Stimulated activated CD8-positive, alpha-beta memory T cell treated with anti-CD3 and anti-CD28 coated beads, Interleukin-15, amount 100 ng/mL, for 1 hour (primary cell): Measurements from ENCODE around the gene GRIN1.

Experiments
- DNase-seq: peaks from one replicate; pipeline ENCODE4 v3.0.0-alpha.2; 2020; ENCODE audit warnings: low read depth

GRIN1 gene

DNA sequence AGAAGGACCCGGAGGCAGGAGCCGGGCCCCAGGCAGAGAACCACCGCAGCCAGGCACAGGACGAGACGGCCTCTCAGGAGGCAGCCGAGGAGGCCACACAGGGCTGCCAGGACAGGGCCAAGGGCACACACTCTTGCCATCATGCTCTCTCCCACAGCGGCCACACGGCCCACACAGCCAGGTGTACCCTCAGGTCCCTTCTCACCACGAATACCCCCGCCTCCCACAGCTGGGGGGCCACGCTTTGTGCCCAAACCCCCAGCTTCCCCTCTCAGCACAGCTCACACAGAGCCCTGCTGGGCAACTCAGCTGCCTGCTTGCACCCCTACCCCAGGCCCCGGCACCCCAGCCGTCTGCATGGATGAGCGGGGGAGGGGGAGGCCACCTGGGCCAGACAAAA, 54.8 kb downstream of the GRIN1 start:
- DNase-seq = no peak

DNA sequence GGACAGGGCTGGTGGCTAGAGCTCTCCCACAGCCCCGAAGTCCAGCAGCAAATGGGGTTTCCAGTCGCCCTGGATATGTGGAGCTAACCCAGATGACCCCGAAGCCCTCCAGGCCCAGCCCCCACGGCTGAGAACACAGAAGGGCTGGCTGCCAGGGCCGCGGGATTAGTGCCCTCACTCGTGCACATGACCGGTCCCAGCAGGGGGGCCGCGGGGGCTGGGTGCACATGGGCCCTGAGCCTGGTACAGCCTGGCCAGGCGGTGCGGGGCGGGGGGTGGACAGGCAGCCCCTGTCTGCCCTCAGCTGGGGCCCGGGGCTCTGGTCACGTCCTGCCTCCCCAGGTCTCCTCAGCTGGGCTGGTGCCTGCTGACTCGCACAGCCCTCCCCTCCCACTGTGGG, 55.4 kb downstream of the GRIN1 start:
- DNase-seq = no peak

DNA sequence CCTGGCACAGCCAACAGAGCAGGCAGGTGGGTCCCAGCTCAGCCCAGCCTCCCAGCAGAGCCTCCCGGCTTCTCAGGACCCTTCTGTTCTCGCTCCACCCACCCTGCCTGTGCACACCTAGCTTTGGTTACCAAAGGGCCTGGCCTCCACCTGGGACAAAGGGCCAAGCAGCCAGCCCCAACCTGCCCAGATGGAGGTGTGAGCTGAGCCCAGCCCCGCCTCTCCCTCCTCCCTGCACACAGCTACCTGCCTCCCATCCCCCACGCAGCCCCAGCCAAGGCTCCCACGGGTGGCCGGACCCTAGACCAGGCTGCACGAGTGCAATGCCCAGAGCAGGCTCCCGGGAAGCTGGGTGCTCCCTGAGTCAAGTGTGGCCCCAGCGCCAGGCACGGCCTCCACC, 56.0 kb downstream of the GRIN1 start:
- DNase-seq = no peak

DNA sequence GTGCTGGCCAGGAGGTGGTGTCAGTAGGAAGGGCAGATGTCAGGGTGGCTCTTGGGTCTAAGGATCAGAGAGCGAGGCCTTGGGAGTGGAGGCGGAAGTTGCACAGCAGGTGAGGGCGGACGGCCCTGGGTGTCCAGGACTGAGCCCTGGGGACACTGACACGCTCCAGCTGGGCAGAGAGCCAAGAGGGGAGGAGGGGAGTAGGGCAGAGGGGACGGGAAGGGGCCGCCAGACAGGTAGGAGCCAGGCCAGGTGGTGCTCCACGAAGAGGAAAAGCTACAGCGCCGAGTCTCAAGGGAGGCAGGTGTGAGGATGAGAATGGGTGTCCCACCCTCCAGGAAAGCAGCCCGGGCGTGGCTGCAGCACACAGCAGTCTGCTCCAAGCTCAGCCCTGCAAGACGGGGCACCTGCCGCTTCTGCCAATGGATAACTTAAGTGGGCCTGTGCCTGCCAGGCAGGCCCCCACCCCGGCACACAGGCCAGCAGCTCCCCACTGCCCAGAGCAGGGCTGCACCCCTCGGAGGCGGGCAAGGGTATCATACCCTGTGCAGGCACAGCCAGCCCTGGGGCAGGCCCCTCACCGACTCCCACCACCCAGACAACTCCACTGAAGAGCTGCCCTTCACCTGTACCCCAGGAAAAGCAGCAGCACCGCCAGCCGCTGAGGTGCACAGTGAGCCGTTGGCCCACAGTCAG, 56.7 kb downstream of the GRIN1 start:
- no peak for DNase-seq

DNA sequence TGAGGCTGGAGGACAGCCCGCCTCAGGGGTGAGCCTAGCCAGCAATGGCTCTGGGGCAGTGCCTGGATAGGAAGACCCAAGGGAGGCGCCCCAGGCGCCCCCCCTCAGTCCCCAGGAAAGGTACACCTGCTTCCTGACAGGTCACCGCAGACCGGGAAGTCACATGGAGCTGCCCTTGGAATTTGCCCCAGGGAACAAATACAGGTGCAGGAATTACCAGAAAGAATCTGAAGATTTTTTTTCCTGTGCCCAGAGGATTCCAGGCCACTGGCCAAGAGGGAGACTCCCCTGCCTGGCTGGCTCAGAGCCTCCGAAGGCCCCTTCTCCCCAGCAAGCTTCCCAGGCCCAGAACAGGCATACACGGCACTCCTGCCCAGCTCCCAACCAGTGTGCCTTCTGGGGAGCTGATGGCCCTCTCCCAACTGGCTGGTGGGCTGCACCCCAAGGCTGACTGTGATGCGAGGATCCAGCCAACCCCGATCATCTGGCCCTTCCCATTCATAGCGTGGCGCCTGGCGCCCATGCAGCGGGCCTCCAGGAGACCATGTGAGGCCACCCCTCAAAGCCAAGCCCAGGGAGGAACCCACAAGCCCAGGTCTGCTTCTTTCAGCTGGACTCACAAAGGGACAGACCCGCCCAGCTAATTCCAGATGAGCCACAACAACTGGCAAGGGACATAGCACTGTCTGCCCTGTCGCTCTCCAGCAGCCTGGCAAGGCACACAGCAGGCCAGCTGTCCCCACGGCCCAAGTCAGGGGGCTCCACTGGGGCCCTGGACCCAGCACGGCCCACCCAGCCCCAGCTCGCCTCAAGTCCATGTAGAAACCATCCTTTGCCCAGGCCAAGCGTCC, 59.3 kb downstream of the GRIN1 start:
- DNase-seq = no peak

DNA sequence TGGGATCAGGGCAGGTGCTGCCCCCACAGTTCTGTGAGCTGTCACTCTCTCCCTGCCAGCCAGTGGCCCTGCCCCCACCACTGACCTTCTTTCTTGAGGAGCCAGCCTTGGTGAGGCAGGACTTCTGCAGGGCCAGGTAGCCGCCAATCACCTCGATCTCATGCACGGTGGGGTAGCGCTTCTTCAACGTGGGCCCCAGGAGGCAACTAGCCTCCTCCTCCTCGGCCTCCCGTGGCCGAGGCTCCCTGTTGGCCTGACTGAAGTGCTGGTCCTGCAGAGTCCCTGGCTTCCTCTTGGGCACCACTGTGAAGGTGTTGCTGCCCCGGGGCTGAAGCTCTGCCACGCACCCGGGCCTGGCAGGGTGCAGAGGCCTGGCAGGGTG, 59.9 kb downstream of the GRIN1 start:
- no peak for DNase-seq

DNA sequence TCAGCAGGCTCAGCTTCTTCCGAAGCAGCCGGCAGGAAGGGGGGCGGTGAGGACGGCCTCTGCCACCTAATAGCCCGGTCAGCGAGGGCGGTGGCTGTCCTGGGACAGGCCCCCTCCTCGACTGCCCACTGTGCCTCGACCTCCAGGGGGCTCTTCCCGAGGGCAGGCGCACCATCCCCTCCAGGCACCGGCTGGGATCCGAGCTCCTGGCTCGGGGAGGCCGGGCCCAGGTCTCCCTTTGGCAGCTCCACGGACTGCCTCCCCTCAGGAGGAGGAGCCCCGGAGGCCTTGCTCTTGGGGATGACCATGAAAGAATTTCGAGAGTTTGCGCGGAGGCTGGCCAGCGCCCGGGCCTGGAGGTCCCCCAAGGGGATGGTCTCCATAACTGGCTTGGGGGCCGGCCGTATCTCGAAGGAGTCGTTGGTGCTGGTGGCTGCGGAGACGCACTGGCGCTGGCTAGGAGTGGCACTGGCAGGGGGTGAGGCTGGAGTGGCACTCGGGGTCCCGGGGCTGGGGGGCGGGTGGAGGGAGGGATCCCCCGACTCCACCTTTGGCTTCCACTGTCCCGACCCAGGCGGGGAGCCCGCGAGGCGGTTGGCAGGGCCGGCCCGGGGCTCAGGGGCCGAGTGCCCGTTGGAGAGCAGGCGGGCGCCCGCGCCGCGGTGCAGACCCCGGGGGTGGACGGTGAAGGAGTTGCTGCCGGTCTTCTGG, 60.6 kb downstream of the GRIN1 start:
- DNase-seq = no peak

DNA sequence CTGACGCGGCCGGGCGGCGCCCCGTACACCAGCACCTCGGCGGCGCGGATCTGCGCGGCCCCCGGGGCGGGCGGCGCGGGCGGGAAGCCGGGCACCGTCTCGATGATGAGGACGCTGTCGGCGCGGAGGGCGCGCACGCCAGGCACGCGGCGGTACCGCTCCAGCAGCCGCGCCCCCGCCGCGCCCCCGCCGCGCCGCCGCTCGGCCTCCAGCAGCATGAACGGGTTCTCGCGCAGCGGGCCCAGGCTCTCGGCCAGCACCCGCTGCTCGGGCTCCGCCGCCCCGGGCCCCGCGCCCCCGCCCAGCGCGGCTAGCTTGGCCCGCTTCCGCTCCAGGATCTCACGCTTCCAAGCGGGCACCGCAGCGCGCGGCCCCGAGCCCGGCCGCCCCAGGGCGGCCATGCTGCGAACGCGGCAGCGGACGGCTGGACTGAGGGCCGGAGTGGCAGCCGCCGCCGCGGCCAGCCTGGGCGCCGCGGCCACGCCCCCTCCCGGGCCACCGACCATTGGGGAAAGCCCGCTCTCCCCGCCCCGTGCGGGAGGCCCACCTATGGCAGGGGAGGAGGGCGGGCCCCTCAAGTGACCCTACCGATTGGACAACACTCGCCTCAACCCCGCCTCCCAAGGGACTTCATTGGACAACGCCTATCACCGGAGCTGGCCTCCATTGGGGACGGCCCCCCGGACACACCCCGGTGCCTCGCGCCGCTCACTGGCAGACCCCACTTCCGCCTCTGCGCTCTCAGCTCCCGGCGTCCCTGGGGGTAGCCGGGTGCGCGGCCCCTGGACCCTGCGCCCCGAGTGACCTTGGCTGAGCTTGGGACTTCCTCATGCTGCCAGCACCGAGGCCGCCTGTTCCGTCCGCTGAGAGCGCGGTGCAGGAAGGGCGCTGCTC, 61.6 kb downstream of the GRIN1 start, which contains the start of gene TPRN:
TSS of gene TPRN (minus strand) at position 431 of the 894 bp plus-strand sequence. CDS start at position 401, 30 bp downstream.
- peak; percentile 97 for DNase-seq

DNA sequence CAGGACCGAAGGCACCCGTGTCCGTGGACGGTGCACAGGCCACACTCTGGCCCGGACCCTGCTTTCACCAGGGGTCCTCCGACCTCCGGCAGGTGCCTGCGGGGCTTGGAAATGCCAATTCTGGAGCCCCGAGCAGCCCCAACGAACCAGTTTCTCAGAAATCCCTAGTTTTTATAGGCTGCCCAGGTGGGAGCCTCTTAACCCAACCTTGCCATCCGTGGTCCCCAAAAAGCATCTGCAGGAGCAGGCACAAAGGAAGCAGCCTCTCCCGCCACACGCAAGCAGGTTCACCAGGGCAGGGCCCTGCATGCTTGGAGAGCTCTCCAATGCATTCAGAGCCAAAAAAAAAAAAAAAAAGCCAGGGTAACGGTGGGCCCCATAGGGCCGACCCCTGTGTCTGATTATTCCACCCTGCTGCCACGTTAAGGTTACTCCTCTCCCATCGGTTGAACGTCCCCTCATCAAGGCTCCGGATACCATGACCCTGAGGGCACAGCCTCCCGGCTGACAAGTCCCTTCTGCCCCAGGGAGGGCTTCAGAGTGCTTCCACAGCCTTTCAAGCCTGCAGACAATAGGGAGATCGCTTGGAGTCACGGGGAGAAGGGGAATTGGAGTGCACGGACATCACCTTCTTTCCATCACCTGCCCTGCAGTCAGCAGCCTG, 62.4 kb downstream of the GRIN1 start:
- DNase-seq = no peak

DNA sequence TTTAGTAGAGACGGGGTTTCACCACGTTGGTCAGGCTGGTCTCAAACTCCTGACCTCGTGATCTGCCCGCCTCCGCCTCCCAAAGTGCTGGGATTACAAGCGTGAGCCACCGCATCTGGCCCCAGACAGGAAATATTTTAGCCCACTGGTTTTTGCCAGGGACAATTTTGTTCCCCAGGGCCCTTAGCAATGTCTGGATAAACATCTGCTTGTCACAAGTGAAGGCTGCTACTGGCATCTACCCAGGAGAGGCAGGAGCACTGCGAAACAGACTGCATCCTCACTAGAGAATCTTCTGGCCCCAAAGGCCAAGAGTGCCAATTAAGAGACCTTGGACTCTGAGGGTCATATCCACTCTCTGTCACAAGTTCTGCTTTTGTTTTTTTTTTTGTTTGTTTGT, 64.0 kb downstream of the GRIN1 start:
- DNase-seq = no peak

DNA sequence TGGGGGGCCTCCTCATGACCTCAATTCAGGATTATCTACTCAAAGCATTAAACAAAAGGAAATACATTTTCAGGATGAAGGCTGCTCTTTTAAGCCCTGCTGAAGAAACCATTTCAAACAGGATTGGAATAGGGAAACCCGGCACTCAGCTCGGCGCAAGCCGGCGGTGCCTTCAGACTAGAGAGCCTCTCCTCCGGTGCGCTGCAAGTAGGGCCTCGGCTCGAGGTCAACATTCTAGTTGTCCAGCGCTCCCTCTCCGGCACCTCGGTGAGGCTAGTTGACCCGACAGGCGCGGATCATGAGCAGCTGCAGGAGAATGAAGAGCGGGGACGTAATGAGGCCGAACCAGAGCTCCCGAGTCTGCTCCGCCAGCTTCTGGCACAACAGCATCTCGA, 65.8 kb downstream of the GRIN1 start:
- DNase-seq = no peak

DNA sequence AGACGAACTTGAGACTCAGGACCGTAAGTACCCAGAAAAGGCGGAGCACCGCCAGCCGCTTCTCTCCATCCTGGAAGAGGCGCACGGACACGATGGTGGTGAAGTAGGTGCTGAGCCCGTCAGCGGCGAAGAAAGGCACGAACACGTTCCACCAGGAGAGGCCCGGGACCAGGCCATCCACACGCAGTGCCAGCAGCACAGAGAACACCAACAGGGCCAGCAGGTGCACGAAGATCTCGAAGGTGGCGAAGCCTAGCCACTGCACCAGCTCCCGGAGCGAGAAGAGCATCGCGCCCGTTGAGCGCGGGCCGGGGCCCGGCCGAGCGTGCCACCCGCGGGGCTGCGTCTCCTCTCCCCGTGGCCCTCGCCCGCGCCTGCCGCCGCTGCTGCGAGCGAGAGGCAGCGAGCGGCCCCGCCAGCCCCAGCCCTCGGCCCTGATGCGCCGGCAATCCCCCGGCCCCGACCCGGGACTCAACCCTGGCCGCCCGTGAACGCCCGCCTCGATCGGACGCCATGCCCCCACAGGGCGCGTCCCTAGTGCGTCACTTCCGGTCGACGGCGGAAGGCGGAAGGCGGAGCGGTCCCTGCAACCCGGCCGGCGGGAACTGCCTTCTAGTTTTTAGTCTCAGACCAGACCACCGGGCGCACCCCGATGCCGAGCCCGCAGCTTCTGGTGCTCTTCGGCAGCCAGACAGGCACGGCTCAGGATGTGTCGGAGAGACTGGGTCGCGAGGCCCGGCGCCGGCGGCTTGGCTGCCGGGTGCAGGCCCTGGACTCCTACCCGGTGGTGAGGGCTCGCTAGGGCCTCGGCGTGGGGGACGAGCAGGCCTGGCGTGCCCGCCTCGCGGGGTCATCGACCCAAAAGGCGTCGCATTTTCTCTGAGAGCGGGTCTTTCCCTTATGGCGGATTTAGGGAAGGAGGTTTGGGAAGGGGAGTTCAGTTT, 66.4 kb downstream of the GRIN1 start, which contains the start of the genes NDOR1 and TMEM203:
TSS of gene NDOR1 (plus strand) at position 575 of the 944 bp plus-strand sequence. CDS start at position 653, 78 bp downstream.
TSS of gene TMEM203 (minus strand) at position 523 of the 944 bp plus-strand sequence. CDS start at position 289, 234 bp downstream.
- DNase-seq = peak; percentile 89

DNA sequence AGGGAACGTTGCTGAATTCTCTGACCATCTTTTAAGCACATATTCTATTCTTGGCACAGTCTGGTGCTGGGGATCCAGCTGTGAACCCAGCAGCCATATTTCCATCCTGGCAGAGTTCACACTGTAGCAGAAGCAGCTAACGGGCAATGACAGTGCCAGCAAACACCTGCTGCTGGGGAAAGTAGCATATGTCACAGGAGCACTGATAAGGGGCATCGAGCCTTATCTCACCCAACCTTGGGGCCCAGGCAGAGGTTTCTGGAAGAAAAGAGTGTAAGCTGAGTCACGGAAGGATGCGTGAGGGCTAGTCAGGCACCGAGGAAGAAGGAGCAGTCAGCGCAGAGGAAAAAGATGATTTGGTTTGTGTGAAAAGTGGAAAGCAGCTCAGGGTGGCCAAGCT, 67.6 kb downstream of the GRIN1 start:
- DNase-seq = no peak

DNA sequence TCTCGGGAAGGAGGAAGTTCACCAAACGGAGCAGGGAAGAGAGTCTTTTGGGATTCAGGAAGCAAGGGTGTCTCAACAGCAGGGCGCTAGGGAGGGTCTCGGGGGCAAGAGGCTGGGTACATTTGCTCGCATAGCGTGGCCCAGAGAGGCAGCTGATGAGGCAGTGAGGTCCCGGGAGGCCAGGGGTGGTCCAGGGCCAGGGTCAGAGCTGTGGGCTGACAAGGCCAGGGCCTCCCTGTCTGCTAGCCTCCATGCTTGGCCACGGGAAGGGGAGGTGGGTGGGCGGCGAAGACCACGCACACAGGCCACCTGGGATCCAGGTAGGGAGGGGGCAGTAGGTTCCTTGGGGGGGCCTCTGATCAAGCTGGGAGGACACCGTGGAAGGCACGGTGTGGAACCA, 72.6 kb downstream of the GRIN1 start:
- DNase-seq = no peak

DNA sequence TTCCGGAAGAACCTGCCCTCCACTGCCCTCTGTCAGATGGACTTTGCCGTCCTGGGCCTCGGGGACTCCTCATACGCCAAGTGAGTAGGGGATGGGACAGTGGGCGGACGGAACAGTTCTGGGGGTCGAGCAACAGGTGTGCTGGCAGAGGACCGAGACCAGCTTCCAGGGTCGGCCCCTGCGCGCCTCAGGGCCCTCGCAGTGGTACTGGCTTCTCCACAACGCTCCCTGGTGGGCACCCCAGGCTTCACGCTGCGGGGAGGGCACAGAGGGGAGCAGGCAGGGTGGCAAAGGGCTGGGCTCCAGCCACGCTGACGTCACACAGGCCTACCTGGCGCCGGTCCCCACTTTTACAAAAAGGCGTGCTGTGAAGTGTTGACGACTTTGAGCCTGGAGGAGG, 73.6 kb downstream of the GRIN1 start:
- no peak for DNase-seq

DNA sequence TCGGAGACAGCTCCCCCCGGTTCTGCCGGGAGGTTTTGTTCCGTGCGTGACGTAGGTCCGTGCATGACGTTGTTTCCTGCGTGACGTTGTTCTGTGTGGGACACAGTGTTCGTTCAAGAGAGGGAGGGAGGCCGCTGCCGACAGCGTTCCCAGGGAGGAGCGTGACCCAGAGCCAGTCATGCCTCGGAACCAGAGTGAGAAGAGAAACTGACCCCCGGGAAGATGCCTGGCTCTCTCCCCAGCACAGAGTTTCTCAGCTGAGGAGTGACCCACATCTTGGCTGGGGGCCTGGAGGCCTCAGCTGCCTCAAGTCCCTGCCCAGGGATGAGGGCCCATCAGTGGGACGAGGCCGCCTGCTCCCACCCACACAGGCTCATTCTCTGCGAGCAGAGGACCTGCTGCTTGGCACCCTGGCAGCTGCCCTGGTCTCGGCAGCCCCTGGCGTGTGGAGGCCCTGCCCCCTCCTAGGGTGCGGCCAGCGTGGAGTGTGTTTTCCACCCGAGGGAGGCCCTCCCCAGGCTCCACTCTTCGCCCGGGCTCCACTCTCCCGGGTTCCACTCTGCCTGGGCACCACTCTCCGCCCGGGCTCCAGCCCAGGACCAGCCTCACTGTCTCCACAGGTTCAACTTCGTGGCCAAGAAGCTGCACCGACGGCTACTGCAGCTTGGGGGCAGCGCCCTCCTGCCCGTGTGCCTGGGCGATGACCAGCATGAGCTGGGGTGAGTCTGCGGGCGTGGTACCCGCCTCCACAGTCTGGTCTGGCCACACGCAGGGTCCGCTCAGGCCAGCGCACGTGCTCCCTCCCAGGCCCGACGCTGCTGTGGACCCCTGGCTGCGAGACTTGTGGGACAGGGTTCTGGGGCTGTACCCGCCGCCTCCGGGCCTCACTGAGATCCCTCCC, 74.5 kb downstream of the GRIN1 start:
- DNase-seq = no peak

DNA sequence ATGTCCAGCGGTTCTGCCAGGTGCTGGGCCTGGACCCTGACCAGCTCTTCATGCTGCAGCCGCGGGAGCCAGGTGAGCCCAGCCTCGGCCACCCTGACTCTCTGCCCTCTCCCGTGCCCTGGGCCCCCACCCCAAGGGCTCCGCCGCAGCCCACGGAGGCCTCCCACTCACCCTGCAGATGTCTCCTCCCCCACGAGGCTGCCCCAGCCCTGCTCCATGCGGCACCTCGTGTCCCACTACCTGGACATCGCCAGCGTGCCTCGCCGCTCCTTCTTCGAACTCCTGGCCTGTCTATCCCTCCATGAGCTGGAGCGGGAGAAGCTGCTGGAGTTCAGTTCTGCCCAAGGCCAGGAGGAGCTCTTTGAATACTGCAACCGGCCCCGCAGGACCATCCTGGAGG, 75.7 kb downstream of the GRIN1 start:
- DNase-seq = no peak

DNA sequence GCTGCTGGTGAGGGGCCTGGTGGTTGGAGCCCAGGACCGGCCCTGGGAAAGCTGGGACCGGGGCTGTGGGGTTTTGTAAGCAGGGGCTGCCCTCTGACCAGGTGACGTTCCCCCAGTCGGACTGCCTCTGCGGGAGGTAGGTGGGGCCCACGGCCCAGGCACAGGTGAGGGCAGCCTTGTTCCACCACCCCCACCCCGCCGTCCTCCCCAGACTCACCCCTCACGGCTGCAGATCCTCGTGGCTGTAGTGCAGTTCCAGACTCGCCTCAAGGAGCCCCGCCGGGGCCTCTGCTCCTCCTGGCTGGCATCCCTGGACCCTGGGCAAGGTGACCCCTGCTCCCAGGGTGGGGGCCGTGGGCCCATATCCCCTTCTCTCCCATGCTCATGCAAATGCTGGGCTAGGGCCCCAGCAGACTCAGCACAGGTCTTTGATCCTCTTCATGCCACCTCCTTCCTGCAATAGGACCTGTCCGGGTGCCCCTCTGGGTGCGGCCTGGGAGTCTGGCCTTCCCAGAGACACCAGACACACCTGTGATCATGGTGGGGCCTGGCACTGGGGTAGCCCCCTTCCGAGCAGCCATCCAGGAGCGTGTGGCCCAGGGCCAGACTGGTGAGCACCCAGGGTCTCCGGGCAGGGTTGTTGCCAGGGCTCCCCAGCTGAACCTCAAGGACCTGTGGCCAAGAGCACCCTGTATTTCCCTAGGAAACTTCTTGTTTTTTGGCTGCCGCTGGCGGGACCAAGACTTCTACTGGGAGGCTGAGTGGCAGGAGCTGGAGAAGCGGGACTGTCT, 76.4 kb downstream of the GRIN1 start:
- no peak for DNase-seq
